Measurements from ENCODE around the gene FLT1.

The FLT1 gene

DNA sequence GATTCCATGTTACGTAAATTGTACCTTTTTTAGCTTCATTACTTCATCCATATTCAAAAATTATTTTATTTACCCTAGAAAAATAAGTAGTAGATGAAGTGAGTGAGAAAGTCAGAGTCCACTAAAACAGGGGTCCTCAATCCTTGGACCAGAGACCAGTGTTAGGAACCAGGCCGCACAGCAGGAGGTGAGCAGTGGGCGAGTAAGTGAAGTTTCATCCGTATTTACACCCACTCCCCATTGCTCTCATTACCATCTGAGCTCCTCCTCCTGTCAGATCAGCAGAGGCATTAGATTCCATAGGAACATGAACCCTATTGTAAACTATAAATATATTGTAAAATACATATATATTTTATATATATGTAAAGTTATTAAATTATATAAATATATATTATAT is 237.6 kb downstream of the FLT1 start:
- H3K4me3 ChIP-seq (ENCODE audit: low read depth, low read length): no peak overlapping the region

DNA sequence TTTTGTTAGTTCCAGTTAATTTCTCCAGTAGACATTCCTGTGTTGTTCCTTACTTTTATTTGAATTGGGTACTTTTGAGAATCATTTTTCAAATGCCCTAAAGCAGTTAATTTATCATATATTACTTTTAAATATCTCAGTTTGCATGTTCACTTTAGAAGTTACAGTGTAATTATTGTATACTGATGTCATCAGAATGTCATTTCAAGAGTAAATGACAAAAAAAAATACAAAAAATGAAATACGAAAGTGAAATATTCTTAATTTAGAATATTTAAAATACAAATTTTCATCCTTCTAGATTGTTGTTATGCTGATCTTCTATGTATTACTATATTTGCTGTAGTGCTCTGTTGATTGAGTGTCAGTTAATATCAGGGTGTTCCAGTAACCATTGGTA is 242.4 kb downstream of the FLT1 start:
- no peak overlapping the region for H3K4me3 ChIP-seq (ENCODE audit: low read depth, low read length)

DNA sequence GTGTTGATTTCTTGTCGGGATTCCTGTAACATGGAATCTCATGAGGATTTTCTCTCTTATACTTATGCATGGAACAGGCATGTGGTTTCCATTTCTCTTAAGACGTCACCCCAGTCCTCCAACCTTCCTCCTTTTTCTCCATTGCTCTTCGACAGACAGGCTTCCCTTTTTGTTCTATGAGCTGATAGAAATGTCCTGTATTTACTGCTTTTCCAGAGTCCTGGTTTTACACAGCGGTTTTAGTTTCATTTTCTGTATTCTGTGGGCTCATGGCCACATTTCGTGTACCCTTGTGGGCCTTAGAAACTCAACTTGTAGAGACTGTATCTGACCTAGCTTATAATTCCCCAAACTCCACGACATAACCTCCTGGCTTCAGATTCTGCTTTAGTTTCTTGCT is 243.5 kb downstream of the FLT1 start:
- H3K4me3 ChIP-seq (ENCODE audit: low read depth, low read length): no peak overlapping the region

DNA sequence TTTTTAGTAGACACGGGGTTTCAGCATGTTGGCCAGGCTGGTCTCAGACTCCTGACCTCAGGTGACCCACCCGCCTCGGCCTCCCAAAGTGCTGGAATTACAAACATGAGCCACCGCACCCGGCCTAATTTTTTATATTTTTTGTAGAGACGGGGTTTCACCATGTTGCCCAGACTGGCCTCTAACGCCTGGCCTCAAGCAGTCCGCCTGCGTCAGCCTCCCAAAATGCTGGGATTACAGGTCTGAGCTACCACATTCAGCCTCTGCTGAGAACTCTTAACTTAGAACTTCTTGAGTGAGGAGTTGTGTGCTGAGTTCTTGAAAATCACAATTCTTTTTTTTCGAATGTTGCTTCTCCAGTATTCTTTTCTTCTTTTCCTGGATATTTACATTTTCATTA is 244.4 kb downstream of the FLT1 start:
- H3K4me3 ChIP-seq (ENCODE audit: low read depth, low read length): no peak overlapping the region
